GM23248 (cell line): ENCODE results near the gene DYRK1A.

Experiments
- EZH2 ChIP-seq: fragments of 200-600 bp; sonication (generic); IDR thresholded peaks from 2 replicates; pipeline ENCODE4 v1.6.1; 2018; ENCODE audit warnings: antibody characterized with exemption, mild to moderate bottlenecking; ENCODE audit not compliant: insufficient read depth, poor library complexity, severe bottlenecking
- EZH2phosphoT487 ChIP-seq: fragments of 200-600 bp; sonication (generic); IDR thresholded peaks from 2 replicates; pipeline ENCODE4 v1.6.1; 2018; ENCODE audit warnings: antibody characterized with exemption, moderate library complexity, mild to moderate bottlenecking, low read depth; ENCODE audit not compliant: insufficient read depth

DNA sequence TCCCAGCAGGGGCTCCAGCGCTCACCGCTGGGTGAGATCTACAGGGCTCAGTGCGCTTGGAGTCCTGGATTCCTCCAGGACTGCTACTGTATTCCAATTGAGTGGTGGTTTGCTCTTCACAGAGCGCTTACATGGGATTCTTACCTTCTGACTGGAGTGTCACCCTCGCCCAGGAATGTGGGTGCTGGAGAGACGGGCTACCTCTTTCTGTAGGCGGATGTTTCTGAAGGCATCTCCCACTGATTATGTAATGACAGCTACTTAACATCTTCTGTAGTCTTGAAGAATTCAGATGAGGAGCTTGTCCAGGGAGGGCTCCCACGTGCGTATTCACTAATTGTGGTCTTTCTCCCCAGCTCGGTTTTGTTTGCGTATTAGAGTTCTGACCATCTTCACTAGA, 154.2 kb downstream of the DYRK1A start:
- TF ChIP-seq EZH2 = no peak
- no peak for TF ChIP-seq EZH2phosphoT487
